Posterior cingulate gyrus (tissue), 11 donors: Measurements from ENCODE around the gene FAM216A.

Experiments
- DNase-seq, 10 donors: peaks; one replicate each; pipeline versions ENCODE4 v3.0.0 to v3.0.0-alpha.2; 2020 to 2021; ENCODE audit warnings: mixed read lengths in 3 of 10
- intact Hi-C: fragments of 100-400 bp; cut with DNase I; formaldehyde crosslinking; loops from one replicate; pipeline ENCODE4 v1.15.1; 2023

Gene FAM216A

GRCh38 chr12:110536834-110537604 is 68.4 kb downstream of the FAM216A start:
- intact Hi-C loops: no loop called here
- no peak for DNase-seq

- DNase-seq: no peak
- intact Hi-C loops: no loop called here
Measured at GRCh38 chr12:110537605-110538409, 69.2 kb downstream of the FAM216A start.

DNA sequence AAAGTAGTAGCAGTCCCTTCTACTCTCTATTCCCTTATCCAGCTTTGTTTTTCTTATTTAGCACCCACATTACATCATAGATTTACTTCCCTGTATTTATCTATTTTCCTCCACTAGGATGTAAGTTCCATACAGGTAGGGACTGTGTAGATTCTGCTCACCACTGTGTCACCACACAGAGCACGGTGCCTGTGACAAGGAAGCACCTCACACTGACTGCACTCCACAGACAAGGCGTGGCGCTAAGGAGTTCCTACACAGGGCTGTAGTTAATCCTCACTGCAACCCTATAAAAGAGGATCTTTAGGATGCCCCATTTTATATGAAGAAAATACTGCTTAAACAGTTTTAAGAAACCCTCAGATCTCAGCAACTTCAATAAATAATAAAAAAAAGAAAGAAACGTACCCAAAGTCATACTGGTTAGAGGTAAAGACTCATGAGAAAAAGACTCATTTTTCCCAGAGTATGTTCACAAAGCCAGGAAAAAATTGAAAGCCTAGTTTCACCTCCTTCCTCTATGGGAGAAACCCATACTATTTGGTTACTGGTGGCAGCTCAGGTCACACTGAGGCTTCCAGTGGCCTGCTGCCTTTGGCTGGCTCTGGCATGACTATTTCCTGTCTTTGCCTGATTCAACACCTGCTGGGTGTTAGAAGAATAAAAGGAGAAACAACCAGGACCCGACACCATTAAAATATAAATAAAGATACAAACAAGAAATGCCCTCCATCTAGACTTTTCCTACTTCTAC is 70.4 kb downstream of the FAM216A start:
- no peak for DNase-seq
- intact Hi-C loops: no loop called here
